ENCODE measurements around the gene PCDH12. TPM values are rescaled to one million over a fixed set of nuclear protein-coding genes. Genes with fewer than 3 reads are reported as not detected.

Gene PCDH12
- polyA plus RNA-seq, 1 of the 3 experiments (the other 2 are of a cell fraction) = 0.02 TPM

GRCh38 chr5:141966275-141966962 is 8.4 kb upstream of the PCDH12 start:
- Histone ChIP-seq H3K4me3 (ENCODE audit: low read depth in 2 of 2, low read length in 1 of 2) (no peak overlapping the region), H3K36me3 (replicated peaks in 1 of 2; ENCODE audit: control insufficient read depth in 1 of 2, insufficient read depth in 2 of 2, low read length in 1 of 2) (peaks cover 0 to 3% of the 10 kb centered on the region in 2 experiments), H3F3A (replicated peaks; ENCODE audit: insufficient read depth) (peaks cover 8% of the 10 kb centered on the region), H3K9ac (no peak overlapping the region), H3K79me2 (ENCODE audit: insufficient read depth) (peaks cover 23% of the 10 kb centered on the region), H2AFZ (ENCODE audit: low read depth) (no peak overlapping the region), H3K4me2 (no peak overlapping the region), H3K27me3 (ENCODE audit: insufficient read depth) (no peaks in the 10 kb centered on the region), H3K9me3 (no peaks in the 10 kb centered on the region), H3K9me2 (no peaks in the 10 kb centered on the region), H3K27ac (ENCODE audit: low read depth in 2 of 2, low read length in 1 of 2) (no peak overlapping the region), H4K20me1 (ENCODE audit: insufficient read depth) (no peaks in the 10 kb centered on the region), H3K4me1 (ENCODE audit: control insufficient read depth in 1 of 2, insufficient read depth in 2 of 2, low read depth in 1 of 2, low read length in 1 of 2) (peaks cover 0 to 13% of the 10 kb centered on the region in 2 experiments; a peak in 2 of 4 replicates)
- ChIA-PET POLR2A (no interaction called here), CTCF (interaction anchor here (0.8 to 7.8 kb wide), 3 partner anchors 7 to 274 kb away, joined by 3 to 99 read pairs (median 58); partner anchors contain the start of gene PCDH12)
- WGBS (ENCODE audit: low lambda C conversion rate) = 58% methylated on average over 4 of the region's 4 CpGs
- TF ChIP-seq, protein P1, sequence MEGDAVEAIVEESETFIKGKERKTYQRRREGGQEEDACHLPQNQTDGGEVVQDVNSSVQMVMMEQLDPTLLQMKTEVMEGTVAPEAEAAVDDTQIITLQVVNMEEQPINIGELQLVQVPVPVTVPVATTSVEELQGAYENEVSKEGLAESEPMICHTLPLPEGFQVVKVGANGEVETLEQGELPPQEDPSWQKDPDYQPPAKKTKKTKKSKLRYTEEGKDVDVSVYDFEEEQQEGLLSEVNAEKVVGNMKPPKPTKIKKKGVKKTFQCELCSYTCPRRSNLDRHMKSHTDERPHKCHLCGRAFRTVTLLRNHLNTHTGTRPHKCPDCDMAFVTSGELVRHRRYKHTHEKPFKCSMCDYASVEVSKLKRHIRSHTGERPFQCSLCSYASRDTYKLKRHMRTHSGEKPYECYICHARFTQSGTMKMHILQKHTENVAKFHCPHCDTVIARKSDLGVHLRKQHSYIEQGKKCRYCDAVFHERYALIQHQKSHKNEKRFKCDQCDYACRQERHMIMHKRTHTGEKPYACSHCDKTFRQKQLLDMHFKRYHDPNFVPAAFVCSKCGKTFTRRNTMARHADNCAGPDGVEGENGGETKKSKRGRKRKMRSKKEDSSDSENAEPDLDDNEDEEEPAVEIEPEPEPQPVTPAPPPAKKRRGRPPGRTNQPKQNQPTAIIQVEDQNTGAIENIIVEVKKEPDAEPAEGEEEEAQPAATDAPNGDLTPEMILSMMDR (IDR thresholded peaks at IDR 0.05) = no peak
- TF ChIP-seq SMC3 (IDR thresholded peaks at IDR 0.05; ENCODE audit: low read depth, low read length) (no peak), MAX (IDR thresholded peaks at IDR 0.05; ENCODE audit: low read depth) (no peak), YY1 (IDR thresholded peaks at IDR 0.05; ENCODE audit: low read depth) (no peak)
- TF ChIP-seq, protein P2, sequence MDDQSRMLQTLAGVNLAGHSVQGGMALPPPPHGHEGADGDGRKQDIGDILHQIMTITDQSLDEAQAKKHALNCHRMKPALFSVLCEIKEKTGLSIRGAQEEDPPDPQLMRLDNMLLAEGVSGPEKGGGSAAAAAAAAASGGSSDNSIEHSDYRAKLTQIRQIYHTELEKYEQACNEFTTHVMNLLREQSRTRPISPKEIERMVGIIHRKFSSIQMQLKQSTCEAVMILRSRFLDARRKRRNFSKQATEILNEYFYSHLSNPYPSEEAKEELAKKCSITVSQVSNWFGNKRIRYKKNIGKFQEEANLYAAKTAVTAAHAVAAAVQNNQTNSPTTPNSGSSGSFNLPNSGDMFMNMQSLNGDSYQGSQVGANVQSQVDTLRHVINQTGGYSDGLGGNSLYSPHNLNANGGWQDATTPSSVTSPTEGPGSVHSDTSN (IDR thresholded peaks at IDR 0.05) = no peak
- TF ChIP-seq, protein P3, sequence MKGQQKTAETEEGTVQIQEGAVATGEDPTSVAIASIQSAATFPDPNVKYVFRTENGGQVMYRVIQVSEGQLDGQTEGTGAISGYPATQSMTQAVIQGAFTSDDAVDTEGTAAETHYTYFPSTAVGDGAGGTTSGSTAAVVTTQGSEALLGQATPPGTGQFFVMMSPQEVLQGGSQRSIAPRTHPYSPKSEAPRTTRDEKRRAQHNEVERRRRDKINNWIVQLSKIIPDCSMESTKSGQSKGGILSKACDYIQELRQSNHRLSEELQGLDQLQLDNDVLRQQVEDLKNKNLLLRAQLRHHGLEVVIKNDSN (IDR thresholded peaks at IDR 0.05; ENCODE audit: borderline replicate concordance, low read depth) = no peak
- DNase-seq = no peak

GRCh38 chr5:141965071-141965470 is 7.1 kb upstream of the PCDH12 start:
- Histone ChIP-seq H3K4me1 (ENCODE audit: control insufficient read depth in 1 of 2, insufficient read depth in 2 of 2, low read depth in 1 of 2, low read length in 1 of 2) (peaks cover 0 to 12% of the 10 kb centered on the region in 2 experiments; a peak in 2 of 4 replicates), H3K27ac (ENCODE audit: low read depth in 2 of 2, low read length in 1 of 2) (no peak overlapping the region), H4K20me1 (ENCODE audit: insufficient read depth) (no peaks in the 10 kb centered on the region), H3F3A (replicated peaks; ENCODE audit: insufficient read depth) (peaks cover 7% of the 10 kb centered on the region), H3K9ac (no peak overlapping the region), H3K79me2 (ENCODE audit: insufficient read depth) (peaks cover 9% of the 10 kb centered on the region), H3K9me3 (no peaks in the 10 kb centered on the region), H3K4me3 (ENCODE audit: low read depth in 2 of 2, low read length in 1 of 2) (no peak overlapping the region), H3K4me2 (no peak overlapping the region), H3K9me2 (no peaks in the 10 kb centered on the region), H2AFZ (ENCODE audit: low read depth) (no peak overlapping the region), H3K27me3 (ENCODE audit: insufficient read depth) (no peaks in the 10 kb centered on the region), H3K36me3 (replicated peaks in 1 of 2; ENCODE audit: control insufficient read depth in 1 of 2, insufficient read depth in 2 of 2, low read length in 1 of 2) (no peaks in the 10 kb centered on the region)
- no peak for DNase-seq
- CTCF ChIA-PET = interaction anchor here (0.7 to 9.7 kb wide), 3 partner anchors 51 to 269 kb away, joined by 4 to 325 read pairs (median 5); no protein-coding TSS in a partner anchor
- POLR2A ChIA-PET = no interaction called here
- 90% methylated on average over 4 of the region's 7 CpGs for WGBS (ENCODE audit: low lambda C conversion rate)
- no peak for TF ChIP-seq GABPA (IDR thresholded peaks at IDR 0.05; ENCODE audit: low read depth)
- TF ChIP-seq TAF1 (IDR thresholded peaks at IDR 0.05; ENCODE audit: borderline replicate concordance, low read depth, low read length) = no peak
- no peak for TF ChIP-seq TCF12 (IDR thresholded peaks at IDR 0.05)
- no peak for TF ChIP-seq EP300 (IDR thresholded peaks at IDR 0.05; ENCODE audit: borderline replicate concordance in 1 of 2, low read depth in 1 of 2, low read length in 1 of 2)
- TF ChIP-seq NFIC (IDR thresholded peaks at IDR 0.05; ENCODE audit: borderline replicate concordance) = no peak
- TF ChIP-seq RFX5 (IDR thresholded peaks at IDR 0.05; ENCODE audit: low read length) = no peak
- TF ChIP-seq, protein P4, sequence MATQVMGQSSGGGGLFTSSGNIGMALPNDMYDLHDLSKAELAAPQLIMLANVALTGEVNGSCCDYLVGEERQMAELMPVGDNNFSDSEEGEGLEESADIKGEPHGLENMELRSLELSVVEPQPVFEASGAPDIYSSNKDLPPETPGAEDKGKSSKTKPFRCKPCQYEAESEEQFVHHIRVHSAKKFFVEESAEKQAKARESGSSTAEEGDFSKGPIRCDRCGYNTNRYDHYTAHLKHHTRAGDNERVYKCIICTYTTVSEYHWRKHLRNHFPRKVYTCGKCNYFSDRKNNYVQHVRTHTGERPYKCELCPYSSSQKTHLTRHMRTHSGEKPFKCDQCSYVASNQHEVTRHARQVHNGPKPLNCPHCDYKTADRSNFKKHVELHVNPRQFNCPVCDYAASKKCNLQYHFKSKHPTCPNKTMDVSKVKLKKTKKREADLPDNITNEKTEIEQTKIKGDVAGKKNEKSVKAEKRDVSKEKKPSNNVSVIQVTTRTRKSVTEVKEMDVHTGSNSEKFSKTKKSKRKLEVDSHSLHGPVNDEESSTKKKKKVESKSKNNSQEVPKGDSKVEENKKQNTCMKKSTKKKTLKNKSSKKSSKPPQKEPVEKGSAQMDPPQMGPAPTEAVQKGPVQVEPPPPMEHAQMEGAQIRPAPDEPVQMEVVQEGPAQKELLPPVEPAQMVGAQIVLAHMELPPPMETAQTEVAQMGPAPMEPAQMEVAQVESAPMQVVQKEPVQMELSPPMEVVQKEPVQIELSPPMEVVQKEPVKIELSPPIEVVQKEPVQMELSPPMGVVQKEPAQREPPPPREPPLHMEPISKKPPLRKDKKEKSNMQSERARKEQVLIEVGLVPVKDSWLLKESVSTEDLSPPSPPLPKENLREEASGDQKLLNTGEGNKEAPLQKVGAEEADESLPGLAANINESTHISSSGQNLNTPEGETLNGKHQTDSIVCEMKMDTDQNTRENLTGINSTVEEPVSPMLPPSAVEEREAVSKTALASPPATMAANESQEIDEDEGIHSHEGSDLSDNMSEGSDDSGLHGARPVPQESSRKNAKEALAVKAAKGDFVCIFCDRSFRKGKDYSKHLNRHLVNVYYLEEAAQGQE (IDR thresholded peaks at IDR 0.05; ENCODE audit: low read depth, low read length) = no peak
- TF ChIP-seq MEF2A (IDR thresholded peaks at IDR 0.05; ENCODE audit: borderline replicate concordance, low read depth) = no peak
- no peak for TF ChIP-seq FOXJ3 (CRISPR knock-in tag; IDR thresholded peaks at IDR 0.05)
- TF ChIP-seq RXRA (IDR thresholded peaks at IDR 0.05; ENCODE audit: borderline replicate concordance, low read depth) = no peak
- TF ChIP-seq, protein P1 (IDR thresholded peaks at IDR 0.05) = no peak
- no peak for TF ChIP-seq MAX (IDR thresholded peaks at IDR 0.05; ENCODE audit: low read depth)

All from SK-N-SH (cell line).